ENCODE results near the gene TTC9B. TPM values are rescaled to one million over a fixed set of nuclear protein-coding genes. Genes with fewer than 3 reads are reported as not detected.

Gene TTC9B
- total and polyA plus RNA-seq, 2 donors (not counting 1 experiment from before 2014, with no cell fraction given): not detected

DNA sequence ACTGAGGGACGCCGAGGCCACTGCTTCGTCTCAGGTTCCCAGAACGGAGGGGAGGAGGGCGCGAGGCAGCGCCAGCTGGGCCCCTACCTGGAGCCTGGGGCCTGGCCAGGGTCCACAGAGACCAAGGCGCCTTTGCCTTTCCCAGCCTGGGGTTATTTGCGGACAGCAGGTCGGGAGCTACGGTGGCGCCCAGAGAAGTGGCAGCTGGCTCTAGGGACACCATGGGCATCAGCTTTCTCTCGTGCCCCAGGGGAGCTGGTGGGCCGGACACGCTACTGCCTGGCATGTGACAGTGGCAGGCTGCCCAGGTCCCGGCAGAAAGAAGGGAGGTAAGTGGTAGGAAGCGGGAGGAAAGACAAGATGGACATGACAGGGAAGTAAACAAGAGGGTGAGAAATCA is 47.9 kb upstream of the TTC9B start:
- CTCF ChIA-PET: no interaction called here
- no peaks in the 10 kb centered on the region for H3K9me3 Mint-ChIP-seq (ENCODE audit: insufficient read depth)
- Histone ChIP-seq H3K27me3 (replicated peaks in 1 of 4; ENCODE audit: control extremely low read depth in 1 of 4, control insufficient read depth in 3 of 4, insufficient read depth in 4 of 4, low read length in 3 of 4) (no peaks in the 10 kb centered on the region), H4K20me1 (ENCODE audit: control insufficient read depth, insufficient read depth, low read length, poor library complexity, severe bottlenecking) (peaks cover 97% of the 10 kb centered on the region), H3K9me3 (ENCODE audit: control extremely low read depth in 1 of 3, control insufficient read depth in 2 of 3, insufficient read depth in 1 of 3, low read length in 2 of 3) (peaks cover 0 to 4% (median 0%) of the 10 kb centered on the region in 3 donors), H3K27ac (ENCODE audit: low read length in 2 of 2) (no peak overlapping the region), H3K4me3 (ENCODE audit: control extremely low read depth in 1 of 5, extremely low read depth in 1 of 5, insufficient read depth in 1 of 5, low read depth in 2 of 5, low read length in 4 of 5) (no peak overlapping the region), H2AFZ (ENCODE audit: insufficient read depth, low read depth, low read length, poor library complexity, severe bottlenecking) (no peak overlapping the region), H3K4me1 (ENCODE audit: control insufficient read depth in 2 of 2, insufficient read depth in 2 of 2, low read length in 2 of 2) (peaks cover 0 to 9% of the 10 kb centered on the region in 2 donors), H3K36me3 (replicated peaks in 1 of 2; ENCODE audit: control extremely low read depth in 1 of 2, control insufficient read depth in 1 of 2, extremely low read depth in 1 of 2, insufficient read depth in 2 of 2, low read length in 1 of 2) (peaks cover 0 to 44% of the 10 kb centered on the region in 2 experiments), H3K79me2 (ENCODE audit: control insufficient read depth, insufficient read depth, low read length) (peaks cover 98% of the 10 kb centered on the region), H3K4me2 (replicated peaks; ENCODE audit: low read depth, low read length, poor library complexity, severe bottlenecking) (no peak overlapping the region), H3K9ac (ENCODE audit: low read length) (no peak overlapping the region)
- no peak for DNase-seq
- no peak overlapping the region for H3K4me3 Mint-ChIP-seq
- WGBS (ENCODE audit: insufficient coverage): 93% methylated on average over 17 of the region's 17 CpGs
- H3K27me3 Mint-ChIP-seq: no peaks in the 10 kb centered on the region
- POLR2A ChIA-PET: no interaction called here
- ATAC-seq (ENCODE audit: low read depth): no peak
- intact Hi-C loops (cut with micrococcal nuclease): no loop called here
- TF ChIP-seq, protein P1, sequence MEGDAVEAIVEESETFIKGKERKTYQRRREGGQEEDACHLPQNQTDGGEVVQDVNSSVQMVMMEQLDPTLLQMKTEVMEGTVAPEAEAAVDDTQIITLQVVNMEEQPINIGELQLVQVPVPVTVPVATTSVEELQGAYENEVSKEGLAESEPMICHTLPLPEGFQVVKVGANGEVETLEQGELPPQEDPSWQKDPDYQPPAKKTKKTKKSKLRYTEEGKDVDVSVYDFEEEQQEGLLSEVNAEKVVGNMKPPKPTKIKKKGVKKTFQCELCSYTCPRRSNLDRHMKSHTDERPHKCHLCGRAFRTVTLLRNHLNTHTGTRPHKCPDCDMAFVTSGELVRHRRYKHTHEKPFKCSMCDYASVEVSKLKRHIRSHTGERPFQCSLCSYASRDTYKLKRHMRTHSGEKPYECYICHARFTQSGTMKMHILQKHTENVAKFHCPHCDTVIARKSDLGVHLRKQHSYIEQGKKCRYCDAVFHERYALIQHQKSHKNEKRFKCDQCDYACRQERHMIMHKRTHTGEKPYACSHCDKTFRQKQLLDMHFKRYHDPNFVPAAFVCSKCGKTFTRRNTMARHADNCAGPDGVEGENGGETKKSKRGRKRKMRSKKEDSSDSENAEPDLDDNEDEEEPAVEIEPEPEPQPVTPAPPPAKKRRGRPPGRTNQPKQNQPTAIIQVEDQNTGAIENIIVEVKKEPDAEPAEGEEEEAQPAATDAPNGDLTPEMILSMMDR (IDR thresholded peaks at IDR 0.05): no peak
- TF ChIP-seq EZH2 (IDR thresholded peaks at IDR 0.05; ENCODE audit: borderline replicate concordance, insufficient read depth, low read depth, low read length, poor library complexity, severe bottlenecking): no peak
- peaks cover 35% of the 10 kb centered on the region for H3K4me1 Mint-ChIP-seq
- no peak overlapping the region for H3K27ac Mint-ChIP-seq

DNA sequence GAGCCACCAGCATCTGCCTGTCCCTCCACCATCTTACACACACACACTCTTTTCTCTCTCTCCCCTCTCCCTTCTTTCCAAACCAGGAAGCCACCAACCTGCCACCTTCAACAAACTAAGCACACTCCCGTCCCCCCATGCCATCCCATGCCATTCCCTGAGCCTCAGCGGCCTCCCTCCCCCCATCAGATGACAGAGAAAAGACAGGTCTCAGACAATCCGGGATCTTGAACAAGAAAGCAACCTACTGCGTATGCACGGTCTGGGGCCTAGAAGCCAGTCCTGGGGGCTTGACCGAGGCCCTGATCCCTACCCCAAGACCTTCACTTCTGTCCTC is 47.5 kb upstream of the TTC9B start:
- H3K27ac Mint-ChIP-seq: no peak overlapping the region
- H4K20me1 ChIP-seq (ENCODE audit: control insufficient read depth, insufficient read depth, low read length, poor library complexity, severe bottlenecking): peaks cover 94% of the 10 kb centered on the region
- no peak overlapping the region for H2AFZ ChIP-seq (ENCODE audit: insufficient read depth, low read depth, low read length, poor library complexity, severe bottlenecking)
- ATAC-seq (ENCODE audit: low read depth) (no peak), DNase-seq (no peak)
- no peaks in the 10 kb centered on the region for H3K9me3 Mint-ChIP-seq (ENCODE audit: insufficient read depth)
- no peak overlapping the region for H3K27ac ChIP-seq (ENCODE audit: low read length in 2 of 2)
- H3K4me3 ChIP-seq (ENCODE audit: control extremely low read depth in 1 of 5, extremely low read depth in 1 of 5, insufficient read depth in 1 of 5, low read depth in 2 of 5, low read length in 4 of 5): no peak overlapping the region
- peaks cover 0 to 9% of the 10 kb centered on the region in 2 donors for H3K4me1 ChIP-seq (ENCODE audit: control insufficient read depth in 2 of 2, insufficient read depth in 2 of 2, low read length in 2 of 2)
- WGBS (ENCODE audit: insufficient coverage): 97% methylated on average over 6 of the region's 6 CpGs
- intact Hi-C loops (cut with micrococcal nuclease): no loop called here
- H3K4me3 Mint-ChIP-seq: no peak overlapping the region
- H3K4me1 Mint-ChIP-seq: peaks cover 37% of the 10 kb centered on the region
- H3K79me2 ChIP-seq (ENCODE audit: control insufficient read depth, insufficient read depth, low read length): peaks cover 97% of the 10 kb centered on the region
- H3K36me3 ChIP-seq (replicated peaks in 1 of 2; ENCODE audit: control extremely low read depth in 1 of 2, control insufficient read depth in 1 of 2, extremely low read depth in 1 of 2, insufficient read depth in 2 of 2, low read length in 1 of 2): peaks cover 0 to 44% of the 10 kb centered on the region in 2 experiments
- no peaks in the 10 kb centered on the region for H3K27me3 ChIP-seq (replicated peaks in 1 of 4; ENCODE audit: control extremely low read depth in 1 of 4, control insufficient read depth in 3 of 4, insufficient read depth in 4 of 4, low read length in 3 of 4)
- H3K4me2 ChIP-seq (replicated peaks; ENCODE audit: low read depth, low read length, poor library complexity, severe bottlenecking): no peak overlapping the region
- ChIA-PET POLR2A (no interaction called here), CTCF (no interaction called here)
- H3K27me3 Mint-ChIP-seq: no peaks in the 10 kb centered on the region
- H3K9ac ChIP-seq (ENCODE audit: low read length): no peak overlapping the region
- H3K9me3 ChIP-seq (ENCODE audit: control extremely low read depth in 1 of 3, control insufficient read depth in 2 of 3, insufficient read depth in 1 of 3, low read length in 2 of 3): peaks cover 0 to 4% (median 0%) of the 10 kb centered on the region in 3 donors
- no peak for TF ChIP-seq EZH2 (IDR thresholded peaks at IDR 0.05; ENCODE audit: borderline replicate concordance, insufficient read depth, low read depth, low read length, poor library complexity, severe bottlenecking)
